Loucy (cell line): ENCODE data around the gene NSL1.

Experiments used
- H2AFZ ChIP-seq: fragments of 200-600 bp; sonication (generic); 2 replicates; pipeline ENCODE4 v1.6.0; 2016; ENCODE audit warnings: antibody characterized with exemption, mild to moderate bottlenecking, low read length, moderate library complexity
- H3F3A ChIP-seq: fragments of 200-600 bp; 2 replicates; pipeline ENCODE4 v1.6.0; 2016; ENCODE audit warnings: antibody characterized with exemption, low read depth, mild to moderate bottlenecking
- H3K27me3 ChIP-seq: fragments of 200-600 bp; sonication (generic); 2 replicates; pipeline ENCODE4 v1.6.1; 2014; ENCODE audit warnings: low read length, mild to moderate bottlenecking; ENCODE audit not compliant: insufficient read depth, poor library complexity, severe bottlenecking
- H3K36me3 ChIP-seq: fragments of 200-600 bp; sonication (generic); 2 replicates; pipeline ENCODE4 v1.6.1; 2016; ENCODE audit warnings: low read length; ENCODE audit not compliant: insufficient read depth
- H3K4me1 ChIP-seq: fragments of 200-600 bp; sonication (generic); 2 replicates; pipeline ENCODE4 v1.5.1; 2014; ENCODE audit warnings: low read length, mild to moderate bottlenecking; ENCODE audit not compliant: insufficient read depth, poor library complexity, severe bottlenecking
- H3K4me2 ChIP-seq: fragments of 200-600 bp; sonication (generic); 2 replicates; pipeline ENCODE4 v1.6.0; 2014; ENCODE audit warnings: antibody characterized with exemption, low read length, low read depth, mild to moderate bottlenecking; ENCODE audit not compliant: poor library complexity, severe bottlenecking
- H3K4me3 ChIP-seq: fragments of 200-600 bp; sonication (generic); 2 replicates; pipeline ENCODE4 v1.5.1; 2014; ENCODE audit warnings: low read length, mild to moderate bottlenecking, mixed read lengths; ENCODE audit not compliant: poor library complexity, severe bottlenecking
- H3K79me2 ChIP-seq: fragments of 200-600 bp; sonication (generic); 2 replicates; pipeline ENCODE4 v1.6.1; 2014; ENCODE audit warnings: low read length; ENCODE audit not compliant: insufficient read depth
- H3K9ac ChIP-seq: fragments of 200-600 bp; sonication (generic); 2 replicates; pipeline ENCODE4 v1.6.0; 2014; ENCODE audit warnings: mild to moderate bottlenecking, low read depth, low read length, moderate library complexity; ENCODE audit not compliant: poor library complexity, severe bottlenecking
- H3K9me2 ChIP-seq: fragments of 200-600 bp; sonication (generic); replicated peaks from 2 replicates; pipeline ENCODE4 v1.6.1; 2016; ENCODE audit warnings: low read depth, low read length, mixed read lengths
- H3K9me3 ChIP-seq: fragments of 200-600 bp; sonication (generic); 2 replicates; pipeline ENCODE4 v1.6.1; 2014; ENCODE audit warnings: mild to moderate bottlenecking, antibody characterized with exemption, low read length, low read depth; ENCODE audit not compliant: insufficient read depth
- H4K20me1 ChIP-seq: fragments of 200-600 bp; sonication (generic); 2 replicates; pipeline ENCODE4 v1.6.0; 2014; ENCODE audit warnings: antibody characterized with exemption, low read length, mild to moderate bottlenecking; ENCODE audit not compliant: insufficient read depth, poor library complexity, severe bottlenecking
- CTCF ChIP-seq: fragments of 200-600 bp; sonication (generic); conservative IDR thresholded peaks from 2 replicates; pipeline ENCODE4 v1.5.1; 2014; ENCODE audit warnings: mild to moderate bottlenecking, antibody characterized with exemption, low read length
- EZH2phosphoT487 ChIP-seq: fragments of 200-600 bp; IDR thresholded peaks from 2 replicates; pipeline ENCODE4 v1.6.1; 2018; ENCODE audit warnings: antibody characterized with exemption, mild to moderate bottlenecking, moderate library complexity, borderline replicate concordance

The NSL1 gene

GRCh38 chr1:212753749-212754148, 37.8 kb downstream of the NSL1 start:
- Histone ChIP-seq H3F3A (no peaks in the 10 kb centered on the region; the same call in 1 of the 2 replicates), H3K4me3 (no peak overlapping the region), H2AFZ (no peak overlapping the region), H3K27me3 (no peaks in the 10 kb centered on the region), H3K79me2 (peaks cover 28% of the 10 kb centered on the region), H4K20me1 (peaks cover 5% of the 10 kb centered on the region), H3K4me1 (peaks cover 18% of the 10 kb centered on the region), H3K9me3 (no peaks in the 10 kb centered on the region), H3K4me2 (peak overlapping the region; percentile 21), H3K9me2 (no peaks in the 10 kb centered on the region), H3K36me3 (peaks cover 4% of the 10 kb centered on the region; the same call in 1 of the 2 replicates), H3K9ac (no peak overlapping the region)
- TF ChIP-seq CTCF, result no peak
- no peak for TF ChIP-seq EZH2phosphoT487

- H3K79me2 ChIP-seq, result peaks cover 29% of the 10 kb centered on the region
- no peaks in the 10 kb centered on the region for H3K9me3 ChIP-seq
- H3K27me3 ChIP-seq, result no peaks in the 10 kb centered on the region
- no peaks in the 10 kb centered on the region for H3K9me2 ChIP-seq
- peaks cover 18% of the 10 kb centered on the region for H3K4me1 ChIP-seq
- no peak overlapping the region for H2AFZ ChIP-seq
- H3K4me3 ChIP-seq, result no peak overlapping the region
- no peaks in the 10 kb centered on the region; the same call in 1 of the 2 replicates for H3F3A ChIP-seq
- peaks cover 5% of the 10 kb centered on the region for H4K20me1 ChIP-seq
- H3K36me3 ChIP-seq, result peaks cover 4% of the 10 kb centered on the region; the same call in 1 of the 2 replicates
- no peak overlapping the region for H3K4me2 ChIP-seq
- no peak overlapping the region for H3K9ac ChIP-seq
- no peak for TF ChIP-seq CTCF
- TF ChIP-seq EZH2phosphoT487, result no peak
Measured at GRCh38 chr1:212752934-212753497, 38.6 kb downstream of the NSL1 start.

- no peak overlapping the region for H3K4me2 ChIP-seq
- H3K4me1 ChIP-seq, result peaks cover 18% of the 10 kb centered on the region
- H2AFZ ChIP-seq, result no peak overlapping the region
- peaks cover 5% of the 10 kb centered on the region for H4K20me1 ChIP-seq
- no peaks in the 10 kb centered on the region for H3K27me3 ChIP-seq
- no peaks in the 10 kb centered on the region; the same call in 1 of the 2 replicates for H3F3A ChIP-seq
- no peaks in the 10 kb centered on the region for H3K9me3 ChIP-seq
- H3K4me3 ChIP-seq, result no peak overlapping the region
- H3K9ac ChIP-seq, result no peak overlapping the region
- no peak for TF ChIP-seq EZH2phosphoT487
- TF ChIP-seq CTCF, result no peak
- no peaks in the 10 kb centered on the region for H3K9me2 ChIP-seq
- H3K36me3 ChIP-seq, result peaks cover 4% of the 10 kb centered on the region; the same call in 1 of the 2 replicates
- peaks cover 23% of the 10 kb centered on the region for H3K79me2 ChIP-seq
Measured at GRCh38 chr1:212752252-212752933, 39.2 kb downstream of the NSL1 start.
